ENCODE data around the gene CCDC88C.

DNA sequence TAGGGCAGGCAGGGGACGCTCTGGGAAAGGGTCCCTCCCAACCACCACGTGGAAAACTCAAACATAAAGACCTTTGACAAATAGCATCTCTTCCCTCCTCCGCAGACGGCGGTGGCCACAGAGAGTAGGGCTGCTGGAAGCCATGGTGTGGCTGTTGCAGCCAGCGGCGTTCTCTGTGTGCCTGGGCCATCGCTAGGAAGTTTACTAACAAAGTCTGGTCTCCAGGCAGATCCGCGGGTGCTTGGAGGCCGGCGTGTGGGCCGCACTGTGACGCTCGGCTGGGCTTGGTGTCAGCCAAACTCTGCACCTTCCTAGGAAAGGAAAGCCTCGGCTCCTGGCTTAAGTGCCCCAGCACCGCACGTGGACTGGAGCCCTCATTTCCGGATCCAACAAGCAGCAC lies 65.6 kb downstream of the CCDC88C start:
- TF ChIP-seq, protein P1, sequence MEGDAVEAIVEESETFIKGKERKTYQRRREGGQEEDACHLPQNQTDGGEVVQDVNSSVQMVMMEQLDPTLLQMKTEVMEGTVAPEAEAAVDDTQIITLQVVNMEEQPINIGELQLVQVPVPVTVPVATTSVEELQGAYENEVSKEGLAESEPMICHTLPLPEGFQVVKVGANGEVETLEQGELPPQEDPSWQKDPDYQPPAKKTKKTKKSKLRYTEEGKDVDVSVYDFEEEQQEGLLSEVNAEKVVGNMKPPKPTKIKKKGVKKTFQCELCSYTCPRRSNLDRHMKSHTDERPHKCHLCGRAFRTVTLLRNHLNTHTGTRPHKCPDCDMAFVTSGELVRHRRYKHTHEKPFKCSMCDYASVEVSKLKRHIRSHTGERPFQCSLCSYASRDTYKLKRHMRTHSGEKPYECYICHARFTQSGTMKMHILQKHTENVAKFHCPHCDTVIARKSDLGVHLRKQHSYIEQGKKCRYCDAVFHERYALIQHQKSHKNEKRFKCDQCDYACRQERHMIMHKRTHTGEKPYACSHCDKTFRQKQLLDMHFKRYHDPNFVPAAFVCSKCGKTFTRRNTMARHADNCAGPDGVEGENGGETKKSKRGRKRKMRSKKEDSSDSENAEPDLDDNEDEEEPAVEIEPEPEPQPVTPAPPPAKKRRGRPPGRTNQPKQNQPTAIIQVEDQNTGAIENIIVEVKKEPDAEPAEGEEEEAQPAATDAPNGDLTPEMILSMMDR (IDR thresholded peaks at IDR 0.05; ENCODE audit: insufficient read depth, low read depth, low read length), result no peak
- TF ChIP-seq EZH2 (IDR thresholded peaks at IDR 0.05; ENCODE audit: insufficient read depth, low read length), result no peak
